Smooth muscle cell (in vitro differentiated cells): ENCODE measurements around the gene SH3RF1. TPM values are rescaled to one million over a fixed set of nuclear protein-coding genes. Genes with fewer than 3 reads are reported as not detected.

ENCODE experiments used
- DNase-seq: peaks from one replicate; lab custom pipeline; 2025; ENCODE audit not compliant: unreplicated experiment; lab: John Stamatoyannopoulos, UW
- H2AFZ ChIP-seq: fragments of 200-600 bp; sonication (generic); 2 replicates; pipeline ENCODE4 v1.6.0; 2016; ENCODE audit warnings: antibody characterized with exemption, low read depth, mild to moderate bottlenecking
- H3F3A ChIP-seq: fragments of 200-600 bp; sonication (generic); 2 replicates; pipeline ENCODE4 v1.6.0; 2017; ENCODE audit warnings: antibody characterized with exemption, low read depth
- H3K27ac ChIP-seq: fragments of 200-600 bp; sonication (generic); 2 replicates; pipeline ENCODE4 v1.5.1; 2016; ENCODE audit warnings: low read depth, mild to moderate bottlenecking
- H3K27me3 ChIP-seq: fragments of 200-600 bp; sonication (generic); 2 replicates; pipeline ENCODE4 v1.6.1; 2016; ENCODE audit warnings: low read depth, mild to moderate bottlenecking
- H3K36me3 ChIP-seq: fragments of 200-600 bp; sonication (generic); 2 replicates; pipeline ENCODE4 v1.5.1; 2016; ENCODE audit warnings: low read depth
- H3K4me1 ChIP-seq: fragments of 200-600 bp; sonication (generic); 2 replicates; pipeline ENCODE4 v1.5.1; 2016; ENCODE audit warnings: low read depth
- H3K4me2 ChIP-seq: fragments of 200-600 bp; sonication (generic); 2 replicates; pipeline ENCODE4 v1.6.0; 2016; ENCODE audit warnings: mild to moderate bottlenecking
- H3K4me3 ChIP-seq: fragments of 200-600 bp; sonication (generic); 2 replicates; pipeline ENCODE4 v1.5.1; 2016; ENCODE audit warnings: mild to moderate bottlenecking
- H3K79me2 ChIP-seq: fragments of 200-600 bp; sonication (generic); 2 replicates; pipeline ENCODE4 v1.6.0; 2016; ENCODE audit warnings: low read depth, mild to moderate bottlenecking
- H3K9ac ChIP-seq: fragments of 200-600 bp; sonication (generic); 2 replicates; pipeline ENCODE4 v1.6.0; 2016; ENCODE audit warnings: low read depth
- H3K9me3 ChIP-seq: fragments of 200-600 bp; sonication (generic); replicated peaks from 2 replicates; pipeline ENCODE4 v1.5.1; 2016; ENCODE audit warnings: low read depth
- H4K20me1 ChIP-seq: fragments of 200-600 bp; sonication (generic); 2 replicates; pipeline ENCODE4 v1.6.0; 2016; ENCODE audit warnings: low read depth
- WGBS: methylation state at CpG from one replicate; pipeline ENCODE4 v1.1.7; 2016; ENCODE audit warnings: low lambda C conversion rate; 5-methylcytosine and 5-hydroxymethylcytosine counted together
- polyA plus RNA-seq: library from polyadenylated mRNA; unstranded; fragments of >200 nt; fragmentation: Nextera tagmentation; extraction: Ambion mirVana; gene quantifications from 2 replicates; pipeline ENCODE4 v1.2.1, GENCODE V29; 2016
- total RNA-seq: library from RNA; depleted of rRNA; stranded (reverse); fragments of >200 nt; gene quantifications from 2 replicates; pipeline ENCODE4 v1.2.3, GENCODE V29; 2014
- TF ChIP-seq, protein P1 (sequence below): fragments of 200-600 bp; sonication (generic); IDR thresholded peaks from 2 replicates; pipeline ENCODE4 v1.5.1; 2017; ENCODE audit warnings: borderline replicate concordance, mild to moderate bottlenecking, antibody characterized with exemption; ENCODE audit not compliant: insufficient read depth, poor library complexity, severe bottlenecking

The SH3RF1 gene
- total and polyA plus RNA-seq, 2 experiments from 2014 or later, result 9.4 to 10.2 TPM

DNA sequence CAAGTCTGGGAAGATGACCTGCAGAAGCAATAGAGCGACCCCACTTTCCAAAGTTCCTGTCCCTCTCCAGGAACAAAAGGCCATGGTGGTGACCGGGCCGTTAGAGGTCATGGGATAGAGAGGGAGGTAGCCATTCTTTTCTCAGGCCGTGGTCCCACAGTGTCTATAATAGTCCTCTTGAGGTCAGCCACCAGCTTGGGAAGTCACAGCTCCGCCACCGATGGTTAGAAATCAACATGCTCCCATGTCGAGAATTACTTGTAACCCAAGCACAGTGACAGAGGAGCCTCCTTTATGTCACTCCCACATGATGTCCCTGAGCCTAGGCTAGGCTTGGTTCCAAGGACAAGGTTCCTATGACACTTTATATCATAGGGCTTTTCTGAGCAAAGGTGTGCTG lies 212.4 kb downstream of the SH3RF1 start:
- no peaks in the 10 kb centered on the region for H3K79me2 ChIP-seq
- WGBS, result 99% methylated on average over 7 of the region's 7 CpGs
- TF ChIP-seq, protein P1, sequence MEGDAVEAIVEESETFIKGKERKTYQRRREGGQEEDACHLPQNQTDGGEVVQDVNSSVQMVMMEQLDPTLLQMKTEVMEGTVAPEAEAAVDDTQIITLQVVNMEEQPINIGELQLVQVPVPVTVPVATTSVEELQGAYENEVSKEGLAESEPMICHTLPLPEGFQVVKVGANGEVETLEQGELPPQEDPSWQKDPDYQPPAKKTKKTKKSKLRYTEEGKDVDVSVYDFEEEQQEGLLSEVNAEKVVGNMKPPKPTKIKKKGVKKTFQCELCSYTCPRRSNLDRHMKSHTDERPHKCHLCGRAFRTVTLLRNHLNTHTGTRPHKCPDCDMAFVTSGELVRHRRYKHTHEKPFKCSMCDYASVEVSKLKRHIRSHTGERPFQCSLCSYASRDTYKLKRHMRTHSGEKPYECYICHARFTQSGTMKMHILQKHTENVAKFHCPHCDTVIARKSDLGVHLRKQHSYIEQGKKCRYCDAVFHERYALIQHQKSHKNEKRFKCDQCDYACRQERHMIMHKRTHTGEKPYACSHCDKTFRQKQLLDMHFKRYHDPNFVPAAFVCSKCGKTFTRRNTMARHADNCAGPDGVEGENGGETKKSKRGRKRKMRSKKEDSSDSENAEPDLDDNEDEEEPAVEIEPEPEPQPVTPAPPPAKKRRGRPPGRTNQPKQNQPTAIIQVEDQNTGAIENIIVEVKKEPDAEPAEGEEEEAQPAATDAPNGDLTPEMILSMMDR, result no peak
- H3K4me3 ChIP-seq, result no peak overlapping the region
- H3F3A ChIP-seq, result no peaks in the 10 kb centered on the region
- no peak overlapping the region for H3K27ac ChIP-seq
- H3K27me3 ChIP-seq, result no peaks in the 10 kb centered on the region
- no peak overlapping the region for H3K9ac ChIP-seq
- no peak for DNase-seq
- no peak overlapping the region for H2AFZ ChIP-seq
- no peaks in the 10 kb centered on the region for H4K20me1 ChIP-seq
- no peaks in the 10 kb centered on the region for H3K9me3 ChIP-seq
- no peak overlapping the region for H3K4me2 ChIP-seq
- no peaks in the 10 kb centered on the region for H3K36me3 ChIP-seq
- no peaks in the 10 kb centered on the region for H3K4me1 ChIP-seq

GRCh38 chr4:169054879-169055278 lies 215.9 kb downstream of the SH3RF1 start:
- Histone ChIP-seq H3K9ac (no peak overlapping the region), H3F3A (no peaks in the 10 kb centered on the region), H4K20me1 (no peaks in the 10 kb centered on the region), H3K27ac (no peak overlapping the region), H3K27me3 (peaks cover 2% of the 10 kb centered on the region), H3K9me3 (no peaks in the 10 kb centered on the region), H3K4me3 (no peak overlapping the region), H3K4me2 (no peak overlapping the region), H2AFZ (no peak overlapping the region), H3K36me3 (no peaks in the 10 kb centered on the region), H3K4me1 (peaks cover 3% of the 10 kb centered on the region), H3K79me2 (no peaks in the 10 kb centered on the region)
- DNase-seq, result no peak
- TF ChIP-seq, protein P1, result no peak
- 95% methylated on average over 6 of the region's 6 CpGs for WGBS

- TF ChIP-seq, protein P1, result no peak
- H3F3A ChIP-seq, result no peaks in the 10 kb centered on the region
- no peak for DNase-seq
- no peak overlapping the region for H3K4me3 ChIP-seq
- no peaks in the 10 kb centered on the region for H3K9me3 ChIP-seq
- H2AFZ ChIP-seq, result no peak overlapping the region
- no peak overlapping the region for H3K9ac ChIP-seq
- H3K36me3 ChIP-seq, result no peaks in the 10 kb centered on the region
- no peak overlapping the region for H3K27ac ChIP-seq
- WGBS, result 96% methylated on average over 6 of the region's 6 CpGs
- peaks cover 2% of the 10 kb centered on the region for H3K27me3 ChIP-seq
- H3K4me1 ChIP-seq, result peaks cover 7% of the 10 kb centered on the region
- no peaks in the 10 kb centered on the region for H3K79me2 ChIP-seq
- no peaks in the 10 kb centered on the region for H4K20me1 ChIP-seq
- no peak overlapping the region for H3K4me2 ChIP-seq
Observed at GRCh38 chr4:169052594-169052945, 218.2 kb downstream of the SH3RF1 start.

DNA sequence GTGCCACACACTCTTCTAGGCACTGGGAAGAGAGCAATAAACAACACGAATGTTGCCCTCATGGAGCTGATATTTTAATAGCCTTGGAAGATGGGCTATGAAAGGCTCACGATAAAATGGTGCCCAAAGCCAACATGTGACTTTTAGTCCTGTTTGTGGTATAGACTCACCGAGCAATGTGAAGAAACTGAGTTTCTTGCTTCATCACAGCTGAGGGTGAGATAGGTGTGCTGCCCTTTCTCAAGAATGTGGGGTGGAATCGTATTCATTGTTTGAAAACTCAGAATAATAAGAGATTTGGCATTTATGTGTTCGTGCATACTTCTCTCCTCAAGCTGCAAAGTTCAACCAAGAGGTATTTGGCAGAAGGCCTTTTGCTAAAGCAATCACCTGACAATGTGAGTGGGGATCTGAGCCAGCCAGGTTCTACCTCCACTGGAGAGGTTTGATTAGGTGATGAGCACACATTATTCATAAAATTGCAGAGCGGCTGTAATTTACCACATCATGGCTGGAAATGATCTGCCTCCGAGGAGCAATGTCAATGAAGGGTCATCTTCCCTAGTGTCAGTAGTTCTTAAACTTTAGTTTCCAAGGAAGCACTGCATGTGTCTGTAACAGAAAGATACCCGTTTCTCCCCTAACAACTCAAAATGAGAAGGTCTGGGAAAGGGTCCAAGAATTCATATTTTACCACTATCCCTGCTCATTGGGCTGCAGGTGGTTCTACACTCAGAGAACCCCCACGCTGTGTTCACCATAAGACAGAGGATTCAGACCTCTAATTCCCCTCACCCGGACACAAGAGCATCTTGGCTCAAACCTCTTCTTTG lies 218.8 kb downstream of the SH3RF1 start:
- DNase-seq, result no peak
- no peak overlapping the region for H2AFZ ChIP-seq
- WGBS, result 95% methylated on average over 10 of the region's 10 CpGs

More for the DNA sequence above, 218.8 kb downstream of the SH3RF1 start:
- H3F3A ChIP-seq, result no peaks in the 10 kb centered on the region
- H3K4me2 ChIP-seq, result no peak overlapping the region
- no peak overlapping the region for H3K4me3 ChIP-seq
- no peak overlapping the region for H3K9ac ChIP-seq
- TF ChIP-seq, protein P1, result no peak
- peaks cover 2% of the 10 kb centered on the region for H3K27me3 ChIP-seq
- no peaks in the 10 kb centered on the region for H3K79me2 ChIP-seq
- no peaks in the 10 kb centered on the region for H3K9me3 ChIP-seq
- no peaks in the 10 kb centered on the region for H3K36me3 ChIP-seq
- peaks cover 7% of the 10 kb centered on the region for H3K4me1 ChIP-seq
- no peak overlapping the region for H3K27ac ChIP-seq
- H4K20me1 ChIP-seq, result no peaks in the 10 kb centered on the region
